GM19240 (cell line): Measurements from ENCODE around the gene CLK2.

ENCODE experiments used
- DNase-seq: peaks from one replicate; pipeline ENCODE4 v3.0.0; 2011; ENCODE audit warnings: low spot score; ENCODE audit not compliant: insufficient read length

CLK2 gene

DNA sequence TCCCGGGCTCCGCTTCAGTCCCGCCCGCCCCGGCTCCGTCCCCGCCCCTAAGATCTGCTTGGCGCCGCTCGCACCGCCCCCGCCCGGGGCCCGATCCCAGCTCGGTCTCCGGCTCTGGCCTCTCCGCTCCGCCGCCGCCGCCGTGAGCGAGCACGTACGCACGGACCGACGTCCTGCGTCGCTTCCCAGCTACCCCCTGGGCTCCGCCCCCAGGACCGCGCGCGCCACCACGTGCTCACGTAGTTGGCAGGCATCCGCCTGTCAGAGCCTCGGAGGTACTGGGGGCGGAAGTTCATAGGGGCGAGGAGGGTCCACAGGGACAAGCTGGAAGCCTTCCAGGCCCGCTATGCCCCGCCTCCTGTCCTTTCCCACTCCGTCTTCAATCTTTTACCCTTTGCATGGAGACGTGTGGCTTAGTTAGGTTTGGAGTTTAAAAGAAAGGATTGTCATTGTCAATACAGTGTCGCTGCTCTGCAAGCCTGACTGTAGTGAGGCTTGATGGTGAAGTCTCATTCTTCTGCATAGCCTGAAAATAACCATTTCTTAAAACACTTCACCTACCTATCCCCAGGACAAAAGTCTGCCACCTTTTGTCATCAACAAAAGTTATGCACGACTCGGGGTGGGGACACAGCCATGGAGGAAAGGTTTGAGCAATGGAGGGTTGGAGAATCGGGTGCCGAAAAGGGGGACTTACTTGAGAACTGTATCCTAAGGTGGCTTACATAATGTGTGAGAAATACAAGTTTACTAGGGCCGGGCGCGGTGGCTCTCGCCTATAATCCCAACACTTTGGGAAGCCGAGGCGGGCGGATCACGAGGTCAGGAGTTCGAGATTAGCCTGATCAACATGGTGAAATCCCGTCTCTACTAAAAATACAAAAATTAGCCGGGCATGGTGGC is at the start of gene CLK2:
TSS of gene CLK2 (minus strand) at position 162 of the 903 bp plus-strand sequence. CDS start 2,527 bp downstream, outside the sequence.
- peak; percentile 97 for DNase-seq

DNA sequence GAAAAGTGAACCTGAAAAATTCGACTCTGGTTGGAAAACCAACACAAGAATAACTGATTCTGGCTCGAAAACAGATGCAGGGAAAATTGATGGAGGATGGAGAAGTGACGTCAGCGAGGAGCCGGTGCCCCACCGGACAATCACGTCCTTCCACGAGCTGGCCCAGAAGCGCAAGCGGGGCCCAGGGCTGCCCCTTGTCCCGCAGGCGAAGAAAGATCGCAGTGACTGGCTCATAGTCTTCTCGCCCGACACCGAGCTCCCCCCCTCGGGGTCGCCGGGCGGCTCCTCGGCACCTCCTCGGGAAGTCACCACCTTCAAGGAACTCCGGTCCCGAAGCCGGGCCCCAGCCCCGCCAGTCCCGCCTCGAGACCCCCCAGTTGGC is 49.3 kb upstream of the CLK2 start:
- no peak for DNase-seq

DNA sequence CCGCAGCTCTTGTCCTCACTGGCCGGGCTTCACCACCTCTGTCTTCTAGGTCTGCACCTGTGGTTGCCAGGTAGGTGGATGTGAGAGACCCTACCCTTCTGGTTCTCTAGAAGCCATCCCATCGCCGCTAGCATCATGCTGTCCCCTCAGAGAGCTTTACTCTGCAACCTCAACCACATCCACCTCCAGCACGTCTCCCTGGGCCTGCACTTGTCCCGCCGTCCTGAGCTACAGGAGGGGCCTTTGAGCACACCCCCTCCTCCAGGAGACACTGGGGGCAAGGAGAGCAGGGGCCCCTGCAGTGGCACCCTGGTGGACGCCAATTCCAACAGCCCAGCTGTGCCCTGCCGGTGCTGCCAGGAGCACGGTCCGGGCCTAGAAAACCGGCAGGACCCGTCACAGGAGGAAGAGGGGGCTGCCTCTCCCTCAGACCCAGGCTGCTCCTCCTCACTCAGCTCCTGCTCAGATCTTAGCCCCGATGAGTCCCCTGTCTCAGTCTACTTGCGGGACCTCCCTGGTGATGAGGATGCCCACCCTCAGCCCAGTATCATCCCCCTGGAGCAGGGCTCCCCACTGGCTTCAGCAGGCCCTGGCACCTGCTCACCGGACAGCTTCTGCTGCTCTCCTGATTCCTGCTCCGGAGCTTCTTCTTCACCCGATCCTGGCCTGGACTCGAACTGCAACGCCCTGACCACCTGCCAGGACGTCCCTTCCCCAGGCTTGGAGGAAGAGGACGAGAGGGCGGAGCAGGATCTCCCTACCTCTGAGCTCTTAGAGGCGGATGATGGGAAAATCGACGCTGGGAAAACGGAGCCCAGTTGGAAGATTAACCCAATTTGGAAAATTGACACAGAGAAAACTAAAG is 48.6 kb upstream of the CLK2 start:
- DNase-seq, result no peak

DNA sequence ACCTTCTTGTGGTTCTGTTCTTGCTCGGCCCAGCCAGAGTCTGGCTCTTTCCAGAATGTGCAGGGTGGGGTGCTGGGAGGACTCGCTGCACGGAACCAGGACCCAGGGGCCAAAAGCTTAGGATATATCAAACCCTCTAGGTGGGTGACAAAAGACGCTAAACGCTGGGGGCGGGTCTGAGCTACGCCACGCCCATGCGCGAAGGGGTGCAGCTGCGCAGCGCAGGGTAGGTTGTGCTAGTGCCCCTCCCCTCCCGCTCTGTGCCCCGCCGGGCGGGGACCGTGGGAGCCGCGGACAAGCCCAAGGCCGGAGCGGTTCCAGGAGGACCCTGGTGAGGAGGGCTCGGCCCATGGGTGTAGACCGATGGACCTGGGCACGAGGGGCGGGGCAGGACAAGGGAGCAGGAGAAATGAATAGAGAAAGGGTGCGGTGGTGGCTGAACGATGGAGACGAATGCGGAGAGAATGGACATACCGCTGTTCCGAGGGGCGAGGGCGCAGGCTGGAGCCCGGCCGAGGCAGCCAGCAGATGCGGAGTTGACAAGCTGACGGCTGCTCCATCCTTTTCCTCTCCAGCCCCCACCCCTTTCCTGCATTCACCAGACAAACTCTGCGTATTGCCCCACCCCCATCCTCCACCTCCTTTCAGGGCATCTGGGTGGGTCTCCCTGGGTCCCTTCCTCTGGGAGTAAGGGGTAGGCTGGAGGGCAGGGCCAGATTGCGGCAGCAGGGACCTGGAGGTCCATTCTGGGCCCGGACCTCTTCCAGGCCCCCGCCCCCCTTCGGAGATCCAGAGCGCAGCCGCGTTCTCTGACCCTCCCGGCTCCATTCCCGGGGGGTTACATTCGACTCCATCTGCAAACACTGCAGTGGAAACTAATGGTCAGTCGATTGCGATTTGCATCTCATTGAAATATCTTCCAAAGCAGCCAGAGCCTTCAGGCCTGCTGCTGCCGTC is 47.6 kb upstream of the CLK2 start, which contains the start of gene RUSC1:
TSS of gene RUSC1 (plus strand) at position 234 of the 957 bp plus-strand sequence. CDS start 880 bp downstream, outside the sequence.
- DNase-seq, result no peak

DNA sequence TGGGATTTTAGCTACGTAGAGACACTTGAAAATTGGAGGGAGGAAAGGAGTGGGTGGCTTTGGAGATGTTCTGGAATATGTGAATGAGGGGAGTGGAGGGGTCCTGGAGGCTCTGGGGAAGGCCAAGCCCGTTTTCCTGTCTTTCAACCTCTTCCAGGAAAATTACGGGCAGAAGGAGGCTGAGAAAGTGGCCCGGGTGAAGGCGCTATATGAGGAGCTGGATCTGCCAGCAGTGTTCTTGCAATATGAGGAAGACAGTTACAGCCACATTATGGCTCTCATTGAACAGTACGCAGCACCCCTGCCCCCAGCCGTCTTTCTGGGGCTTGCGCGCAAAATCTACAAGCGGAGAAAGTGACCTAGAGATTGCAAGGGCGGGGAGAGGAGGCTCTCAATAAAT is 46.9 kb upstream of the CLK2 start:
- no peak for DNase-seq

DNA sequence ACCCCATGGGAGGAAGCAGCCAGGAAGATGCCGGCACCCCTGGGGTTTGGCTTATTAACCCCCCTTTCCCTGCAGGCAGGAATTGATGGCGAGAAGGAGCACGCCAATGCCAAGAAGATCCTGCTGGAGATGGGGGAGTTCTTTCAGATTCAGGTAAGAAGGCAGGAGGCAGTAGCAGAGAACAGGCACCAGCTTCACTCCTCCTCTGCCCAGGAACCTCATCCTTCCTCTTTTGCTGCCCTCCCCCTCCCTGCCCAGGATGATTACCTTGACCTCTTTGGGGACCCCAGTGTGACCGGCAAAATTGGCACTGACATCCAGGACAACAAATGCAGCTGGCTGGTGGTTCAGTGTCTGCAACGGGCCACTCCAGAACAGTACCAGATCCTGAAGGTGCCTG is 46.2 kb upstream of the CLK2 start:
- no peak for DNase-seq

DNA sequence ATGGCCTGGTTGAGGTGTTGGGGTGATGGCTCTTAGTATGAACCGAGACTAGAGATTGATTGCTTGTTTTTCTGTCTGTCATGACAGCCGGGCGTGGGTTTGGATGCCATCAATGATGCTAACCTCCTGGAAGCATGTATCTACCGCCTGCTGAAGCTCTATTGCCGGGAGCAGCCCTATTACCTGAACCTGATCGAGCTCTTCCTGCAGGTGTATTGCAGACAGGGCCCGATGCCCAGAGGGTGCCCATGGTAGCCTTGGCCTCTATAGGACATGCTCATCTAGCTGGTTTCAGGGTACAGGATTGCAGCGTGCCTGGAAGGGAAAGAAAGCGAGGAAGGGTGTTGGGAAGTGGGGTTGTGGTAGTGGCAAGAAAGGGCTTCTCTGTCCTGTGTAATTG is 44.8 kb upstream of the CLK2 start:
- DNase-seq, result no peak

DNA sequence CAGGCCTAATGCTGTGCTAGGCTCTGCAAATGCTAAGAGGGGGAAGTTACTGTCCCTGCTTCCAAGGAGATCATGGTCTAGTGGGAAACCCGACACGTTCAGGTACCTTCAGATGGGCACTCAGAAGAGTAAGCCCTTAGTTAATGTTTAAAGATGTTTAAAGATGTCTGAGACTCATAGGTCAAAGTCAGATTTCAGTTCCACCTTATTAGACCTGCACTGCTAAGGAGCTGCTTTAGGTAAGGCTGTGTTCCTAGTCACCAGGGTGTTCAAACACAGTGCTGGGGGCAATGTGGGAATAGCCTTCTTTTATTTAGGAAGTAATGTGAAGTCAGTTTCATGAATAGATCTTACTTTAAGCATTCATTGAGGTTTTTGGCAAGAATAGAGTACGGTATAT is 43.6 kb upstream of the CLK2 start:
- DNase-seq, result no peak

DNA sequence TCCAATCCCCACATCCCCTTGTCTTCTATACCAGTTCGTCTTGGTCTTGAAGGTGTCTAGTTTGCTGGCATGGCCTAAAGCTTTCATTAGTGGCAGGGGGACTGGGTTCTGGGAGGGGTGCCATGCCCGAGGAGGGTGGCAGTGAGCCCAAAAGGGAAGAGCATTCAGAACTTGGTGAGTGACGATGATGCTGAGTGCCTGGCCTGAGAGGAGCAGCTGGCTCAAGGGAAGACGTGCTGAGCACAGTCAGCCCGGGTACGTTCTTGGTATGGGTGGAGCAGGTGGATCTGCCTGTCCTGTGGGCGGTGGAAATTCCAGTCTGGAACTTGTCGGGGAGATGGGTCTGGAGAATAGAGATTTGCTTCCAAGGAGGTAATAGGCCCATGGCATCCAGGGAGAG is 40.0 kb upstream of the CLK2 start:
- DNase-seq, result no peak

DNA sequence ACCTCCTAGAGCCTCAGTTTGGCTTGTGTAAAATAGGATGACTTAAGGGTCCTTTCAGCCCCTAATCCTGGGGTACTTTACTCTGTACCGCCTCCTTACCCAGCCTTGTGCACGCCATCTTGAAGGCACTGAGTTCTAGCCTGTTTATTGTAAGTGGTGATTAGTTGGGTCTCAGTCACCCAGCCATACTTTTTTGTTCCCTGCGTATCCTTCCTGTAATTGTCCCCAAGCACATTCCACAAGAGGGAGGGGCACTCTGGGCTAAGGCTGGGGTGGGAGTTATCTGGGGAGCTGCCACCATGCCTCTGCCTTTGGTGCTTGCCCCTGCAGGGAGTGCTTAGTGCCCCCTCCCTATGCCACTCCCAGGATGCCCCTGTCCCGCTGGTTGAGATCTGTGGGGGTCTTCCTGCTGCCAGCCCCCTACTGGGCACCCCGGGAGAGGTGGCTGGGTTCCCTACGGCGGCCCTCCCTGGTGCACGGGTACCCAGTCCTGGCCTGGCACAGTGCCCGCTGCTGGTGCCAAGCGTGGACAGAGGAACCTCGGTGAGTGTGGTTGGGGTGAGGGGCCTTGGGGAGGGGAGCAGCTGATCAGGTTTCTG is 36.2 kb upstream of the CLK2 start:
- DNase-seq, result no peak

DNA sequence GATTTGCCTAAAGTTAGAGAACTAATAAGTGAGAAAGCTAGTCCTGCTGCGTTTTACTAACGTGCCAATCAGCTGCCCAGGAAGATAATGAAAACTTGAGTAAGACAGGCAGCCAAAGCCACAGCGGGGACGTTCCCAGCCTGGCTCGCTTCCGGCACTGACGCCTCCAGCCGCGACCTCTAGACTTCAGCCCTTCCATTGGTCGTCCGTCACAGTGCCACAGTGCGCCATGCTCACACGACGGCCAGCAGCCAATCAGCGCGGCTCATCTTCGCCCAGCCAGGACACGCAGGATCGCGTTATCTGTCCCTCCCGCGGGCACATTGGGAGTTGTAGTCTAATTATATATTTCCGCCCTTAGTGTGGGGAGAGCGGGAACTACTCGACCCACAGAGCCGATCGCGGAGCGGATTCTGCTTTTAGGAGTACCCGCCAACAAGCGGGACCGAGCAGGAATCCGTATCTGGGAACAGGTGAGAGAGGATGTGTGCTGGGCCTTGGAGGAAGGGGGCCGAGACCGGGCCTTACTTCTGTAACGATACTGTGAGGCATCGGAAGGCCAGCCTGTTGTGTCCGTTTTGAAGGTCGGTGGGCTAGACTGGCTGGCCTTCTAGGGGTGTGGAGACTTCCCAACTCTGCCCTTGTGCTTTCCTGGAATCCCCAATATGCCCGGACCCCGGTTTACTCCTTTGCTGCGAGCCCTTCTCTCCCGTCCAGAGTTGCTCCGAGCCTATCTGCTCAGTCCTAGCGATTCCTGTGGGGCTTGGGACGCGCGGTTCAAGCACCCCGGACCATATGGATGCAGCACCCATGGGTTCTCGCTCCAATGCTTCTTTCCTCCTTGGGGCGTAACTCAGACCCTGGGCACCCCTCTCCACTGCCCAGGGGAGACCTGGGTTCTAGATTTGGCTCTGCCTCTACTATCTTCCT is 35.5 kb upstream of the CLK2 start, which contains the start of gene FDPS:
TSS of gene FDPS (plus strand) at position 374 of the 930 bp plus-strand sequence. CDS start 924 bp downstream, outside the sequence.
- peak; percentile 94 for DNase-seq

DNA sequence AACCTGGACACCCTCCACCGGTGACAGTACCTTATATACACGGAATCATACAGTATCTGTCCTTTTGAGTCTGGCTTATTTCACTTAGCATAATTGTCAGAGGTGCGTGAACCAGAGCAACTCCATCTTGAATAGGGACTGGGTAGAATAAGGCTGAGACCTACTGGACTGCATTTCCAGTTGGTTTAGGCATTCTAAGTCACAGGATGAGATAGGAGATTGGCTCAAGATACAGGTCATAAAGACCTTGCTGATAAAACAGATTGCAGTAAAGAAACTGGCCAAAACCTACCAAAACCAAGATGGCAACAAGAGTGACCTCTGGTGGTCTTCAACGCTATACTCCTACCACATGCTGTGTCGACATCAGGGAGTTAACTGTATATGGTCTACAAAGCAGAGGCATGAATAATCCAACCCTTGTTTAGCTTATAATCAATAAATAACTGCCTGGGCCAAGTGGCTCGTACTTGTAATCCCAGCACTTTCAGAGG is 34.0 kb upstream of the CLK2 start:
- no peak for DNase-seq

DNA sequence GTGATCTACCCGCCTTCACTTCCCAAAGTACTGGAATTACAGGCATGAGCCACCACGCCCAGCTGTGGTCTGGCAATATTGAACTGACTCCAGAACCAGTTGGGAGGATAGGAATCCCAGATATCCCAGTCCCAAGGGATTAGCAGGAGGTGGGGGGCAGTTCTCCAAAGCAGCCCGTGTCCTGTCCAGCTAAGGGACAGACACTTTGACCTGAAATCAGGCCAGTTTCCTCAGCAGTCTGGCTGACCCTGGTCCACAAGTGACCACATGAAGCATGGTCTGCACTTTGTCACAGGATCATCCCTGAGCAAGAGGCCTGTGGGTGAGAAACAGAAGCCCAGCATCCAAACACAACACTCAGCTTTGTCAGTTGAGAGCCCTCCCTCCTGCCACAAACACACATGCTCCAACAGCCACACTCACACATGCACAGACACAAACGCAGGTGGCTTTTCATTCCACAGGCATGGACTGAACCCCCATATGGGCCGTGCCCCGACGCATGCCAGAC is 32.6 kb upstream of the CLK2 start:
- DNase-seq, result no peak

DNA sequence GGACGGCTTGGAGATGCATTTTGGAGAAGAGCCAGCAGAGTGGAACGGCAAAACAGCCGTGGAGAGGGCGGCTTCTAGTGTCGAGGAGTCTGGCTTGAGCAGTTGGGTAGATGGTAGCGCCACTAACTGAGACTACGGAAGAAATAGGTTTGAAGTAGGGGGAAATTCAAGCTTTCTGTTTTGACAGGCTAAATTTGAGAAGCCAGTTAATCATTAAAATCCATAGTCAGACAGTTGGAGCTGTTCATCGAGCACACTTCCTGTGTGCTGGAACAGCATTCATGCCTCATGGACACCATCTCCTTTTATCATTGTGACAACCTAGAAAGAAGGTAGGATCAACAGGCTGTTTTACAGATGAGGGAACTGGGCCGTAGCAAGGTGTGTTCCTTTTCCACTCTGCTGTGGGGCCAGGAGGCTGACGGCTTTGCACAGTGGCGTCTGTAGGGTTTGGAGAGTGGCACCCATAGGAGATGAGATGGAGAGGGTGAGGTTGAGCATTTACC is 31.3 kb upstream of the CLK2 start:
- no peak for DNase-seq

DNA sequence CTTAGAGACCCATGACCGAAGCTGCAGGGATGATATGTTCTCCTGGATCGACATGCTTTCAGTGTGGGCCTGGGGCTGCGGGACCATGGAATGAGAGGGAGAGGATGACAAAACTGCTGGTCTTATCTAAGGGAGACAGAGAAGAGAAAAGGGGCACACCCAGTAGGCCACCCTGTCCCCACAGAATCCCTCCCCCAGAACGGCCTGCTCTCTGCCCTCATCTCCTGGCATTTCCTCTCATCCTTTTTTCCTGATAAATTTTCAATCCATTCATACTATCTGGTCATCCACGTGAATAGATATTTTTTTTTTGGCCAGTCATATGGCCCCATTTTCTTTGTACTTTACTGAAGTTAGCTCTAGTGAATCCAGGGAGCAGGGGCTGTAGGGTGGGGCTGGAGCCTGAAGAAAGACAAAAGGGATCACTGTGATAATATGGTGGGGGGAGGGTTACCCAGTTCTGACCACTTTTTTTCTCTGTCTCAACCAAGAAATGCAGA is 28.1 kb upstream of the CLK2 start, which contains the start of gene PKLR:
TSS of gene PKLR (minus strand) at position 97 of the 500 bp plus-strand sequence. CDS start at position 54, 43 bp downstream.
- no peak for DNase-seq

DNA sequence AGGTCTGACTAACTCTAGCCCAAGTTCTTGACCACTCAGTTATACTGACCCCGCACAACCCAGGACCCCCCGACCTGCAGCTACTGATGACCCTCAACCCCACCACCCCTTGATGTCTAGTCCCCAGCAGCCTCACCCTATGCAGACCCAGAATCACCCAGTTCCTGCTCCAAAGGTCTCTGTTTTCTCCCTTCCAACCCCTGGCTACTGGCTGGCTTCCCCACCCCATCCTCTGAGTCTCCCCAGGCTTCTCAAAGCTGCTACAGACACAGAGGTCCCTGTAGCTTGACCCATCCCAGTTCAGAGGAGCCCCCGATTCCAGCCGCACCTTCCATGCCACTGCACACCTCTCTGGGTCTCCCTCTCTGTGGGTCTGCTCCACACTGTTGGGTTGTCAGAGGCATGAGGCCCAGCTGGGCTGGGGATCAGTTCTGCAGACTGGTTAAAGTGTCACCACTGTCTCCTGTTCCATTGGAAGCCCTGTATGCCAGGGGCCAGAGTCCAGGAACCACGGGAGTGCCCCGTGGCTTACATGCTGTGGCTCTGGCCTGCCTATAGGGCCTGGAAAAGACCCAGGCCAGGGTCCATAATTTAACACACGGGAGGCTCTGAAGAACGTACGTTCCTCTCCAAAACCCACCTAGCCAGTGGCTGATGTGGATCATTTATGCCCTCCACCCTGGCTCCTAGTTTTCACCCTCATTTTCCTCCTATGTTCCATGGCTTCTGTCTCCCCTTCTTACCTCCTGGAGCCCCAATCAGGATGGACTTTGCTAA is 27.4 kb upstream of the CLK2 start:
- DNase-seq, result no peak

DNA sequence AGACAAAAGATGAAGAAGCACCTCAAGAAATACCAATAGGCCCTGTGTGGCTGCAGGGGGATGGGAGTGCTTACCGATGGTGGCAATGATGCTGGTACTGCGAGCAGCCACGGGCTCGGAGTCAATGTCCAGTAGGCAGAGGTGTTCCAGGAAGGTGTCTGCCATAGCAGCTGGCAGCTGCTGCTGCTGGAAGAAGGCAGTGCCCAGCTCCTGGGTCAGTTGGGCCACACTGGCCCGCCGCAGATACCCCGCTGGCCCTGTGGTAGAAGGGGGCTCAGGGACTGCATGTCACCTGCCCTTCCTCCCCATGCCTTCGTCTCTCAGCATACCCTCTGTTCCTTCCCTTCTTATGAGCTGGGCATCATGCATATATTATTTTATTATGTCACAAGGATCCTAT is 26.7 kb upstream of the CLK2 start:
- DNase-seq, result no peak

DNA sequence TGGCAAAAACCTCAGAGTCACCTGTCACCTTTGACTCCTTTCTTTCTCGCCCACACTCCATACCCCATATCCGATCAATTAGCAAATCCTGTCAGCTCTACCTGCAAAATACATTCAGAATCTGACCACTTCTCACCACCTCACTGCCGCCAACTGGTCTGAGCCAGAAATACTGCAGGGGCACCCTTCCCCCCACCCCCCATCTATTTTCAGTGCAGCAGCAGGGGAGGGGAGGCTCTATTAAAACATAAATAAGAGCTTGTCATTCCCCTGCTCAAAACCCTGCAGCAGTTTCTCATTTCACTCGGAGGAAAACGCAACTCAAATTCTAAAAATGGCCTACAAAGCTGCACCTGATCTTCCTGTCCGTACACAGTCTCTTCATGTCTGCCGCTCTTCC is 24.1 kb upstream of the CLK2 start:
- DNase-seq, result no peak
